Activated CD4-positive, alpha-beta T cell treated with anti-CD3 and anti-CD28 coated beads, Interleukin-2, amount 10 ng/mL, durations not matched to agents 7 days and 5 days (primary cell): ENCODE results near the gene ATXN1. TPM values are rescaled to one million over a fixed set of nuclear protein-coding genes. Genes with fewer than 3 reads are reported as not detected.
"Not testable (repeated sequence)": the region's sequence is repeated elsewhere in the genome, so short reads cannot be mapped to it uniquely, and the experiment has no call there.

ENCODE experiments used
- CTCF ChIA-PET: fragments of 350-600 bp; sonication (Branson Sonifier 250); formaldehyde crosslinking; loops from one replicate; lab custom pipeline; 2021; ENCODE audit warnings: antibody characterized with exemption; lab: Charles Lee
- POLR2A ChIA-PET: fragments of 350-600 bp; sonication (Branson Sonifier 250); formaldehyde crosslinking; loops from one replicate; lab custom pipeline; 2021; ENCODE audit warnings: antibody characterized with exemption; lab: Charles Lee
- DNase-seq: peaks from one replicate; pipeline ENCODE4 v3.0.0-alpha.2; 2020
- H3K27ac Mint-ChIP-seq: one replicate; pipeline ENCODE4 v1.8.0; 2021; ENCODE audit warnings: mild to moderate bottlenecking, moderate library complexity, mixed read lengths
- H3K27me3 Mint-ChIP-seq: one replicate; pipeline ENCODE4 v1.8.0; 2021; ENCODE audit warnings: mixed read lengths
- H3K36me3 Mint-ChIP-seq: one replicate; pipeline ENCODE4 v1.8.0; 2021; ENCODE audit warnings: low read depth, mixed read lengths
- H3K4me1 Mint-ChIP-seq: one replicate; pipeline ENCODE4 v1.8.0; 2021; ENCODE audit warnings: mixed read lengths
- H3K4me3 Mint-ChIP-seq: one replicate; pipeline ENCODE4 v1.8.0; 2021; ENCODE audit warnings: mild to moderate bottlenecking, moderate library complexity, mixed read lengths
- H3K9me3 Mint-ChIP-seq: one replicate; pipeline ENCODE4 v1.8.0; 2021; ENCODE audit warnings: mixed read lengths
- total RNA-seq, 2 experiments: library from RNA; stranded (reverse); gene quantifications; one replicate each; pipeline ENCODE4 v1.2.3, GENCODE V29; 2021

The ATXN1 gene
- total RNA-seq, 2 experiments from 2014 or later, result 36.0 to 40.4 TPM

GRCh38 chr6:16625291-16626265 is 135.7 kb downstream of the ATXN1 start:
- DNase-seq, result no peak
- peaks cover 8% of the 10 kb centered on the region for H3K9me3 Mint-ChIP-seq
- CTCF ChIA-PET, result interaction anchor here (0.5 kb wide), 1 partner anchor 137 kb away, joined by 4 read pairs; no protein-coding TSS in a partner anchor
- no peaks in the 10 kb centered on the region for H3K27me3 Mint-ChIP-seq
- POLR2A ChIA-PET, result no interaction called here
- H3K4me1 Mint-ChIP-seq, result peaks cover 8% of the 10 kb centered on the region
- H3K4me3 Mint-ChIP-seq, result no peak overlapping the region
- H3K27ac Mint-ChIP-seq, result no peak overlapping the region
- peaks cover 26% of the 10 kb centered on the region for H3K36me3 Mint-ChIP-seq

GRCh38 chr6:16624636-16625290 is 136.5 kb downstream of the ATXN1 start:
- ChIA-PET POLR2A (no interaction called here), CTCF (no interaction called here)
- Mint-ChIP-seq H3K4me3 (no peak overlapping the region), H3K36me3 (peaks cover 19% of the 10 kb centered on the region), H3K9me3 (peaks cover 4% of the 10 kb centered on the region), H3K27ac (no peak overlapping the region), H3K4me1 (peaks cover 14% of the 10 kb centered on the region), H3K27me3 (no peaks in the 10 kb centered on the region)
- DNase-seq, result no peak

- CTCF ChIA-PET, result interaction anchor here (0.7 kb wide), 1 partner anchor 123 kb away, joined by 3 read pairs; no protein-coding TSS in a partner anchor
- DNase-seq, result no peak
- H3K4me3 Mint-ChIP-seq, result no peak overlapping the region
- POLR2A ChIA-PET, result no interaction called here
- peaks cover 17% of the 10 kb centered on the region for H3K4me1 Mint-ChIP-seq
- H3K27ac Mint-ChIP-seq, result no peak overlapping the region
- peaks cover 4% of the 10 kb centered on the region for H3K9me3 Mint-ChIP-seq
- H3K27me3 Mint-ChIP-seq, result no peaks in the 10 kb centered on the region
- H3K36me3 Mint-ChIP-seq, result peaks cover 17% of the 10 kb centered on the region
These were observed 137.5 kb downstream of the ATXN1 start for GRCh38 chr6:16623731-16624130.

GRCh38 chr6:16623029-16623653 is 138.1 kb downstream of the ATXN1 start:
- CTCF ChIA-PET, result interaction anchor here (1.4 kb wide), 1 partner anchor 30 kb away, joined by 3 read pairs; no protein-coding TSS in a partner anchor
- Mint-ChIP-seq H3K9me3 (peaks cover 4% of the 10 kb centered on the region), H3K4me1 (peaks cover 18% of the 10 kb centered on the region), H3K27ac (no peak overlapping the region), H3K36me3 (peaks cover 11% of the 10 kb centered on the region), H3K4me3 (no peak overlapping the region), H3K27me3 (no peaks in the 10 kb centered on the region)
- POLR2A ChIA-PET, result no interaction called here
- DNase-seq, result no peak

- Mint-ChIP-seq H3K4me3 (no peak overlapping the region), H3K4me1 (peaks cover 21% of the 10 kb centered on the region), H3K27me3 (no peaks in the 10 kb centered on the region), H3K27ac (no peak overlapping the region), H3K36me3 (peaks cover 7% of the 10 kb centered on the region), H3K9me3 (peaks cover 4% of the 10 kb centered on the region)
- POLR2A ChIA-PET, result no interaction called here
- DNase-seq, result no peak
- CTCF ChIA-PET, result interaction anchor here (1.4 kb wide), 1 partner anchor 31 kb away, joined by 3 read pairs; no protein-coding TSS in a partner anchor
These were observed 139.1 kb downstream of the ATXN1 start for GRCh38 chr6:16622193-16622592.

- peaks cover 4% of the 10 kb centered on the region for H3K9me3 Mint-ChIP-seq
- H3K27me3 Mint-ChIP-seq, result no peaks in the 10 kb centered on the region
- H3K27ac Mint-ChIP-seq, result peak overlapping the region; percentile 38
- peaks cover 7% of the 10 kb centered on the region for H3K36me3 Mint-ChIP-seq
- no peak overlapping the region for H3K4me3 Mint-ChIP-seq
- POLR2A ChIA-PET, result no interaction called here
- no peak for DNase-seq
- peaks cover 21% of the 10 kb centered on the region for H3K4me1 Mint-ChIP-seq
- CTCF ChIA-PET, result no interaction called here
These were observed 140.3 kb downstream of the ATXN1 start for GRCh38 chr6:16621002-16621401.

- ChIA-PET POLR2A (no interaction called here), CTCF (interaction anchor here (0.6 kb wide), 1 partner anchor 1042 kb away, joined by 4 read pairs; no protein-coding TSS in a partner anchor)
- Mint-ChIP-seq H3K4me3 (no peak overlapping the region), H3K27me3 (no peaks in the 10 kb centered on the region), H3K36me3 (peaks cover 7% of the 10 kb centered on the region), H3K27ac (no peak overlapping the region), H3K9me3 (peaks cover 1% of the 10 kb centered on the region), H3K4me1 (peaks cover 21% of the 10 kb centered on the region)
- DNase-seq, result no peak
These were observed 141.5 kb downstream of the ATXN1 start for GRCh38 chr6:16619777-16620176.

GRCh38 chr6:16618962-16619361 is 142.3 kb downstream of the ATXN1 start:
- Mint-ChIP-seq H3K9me3 (no peaks in the 10 kb centered on the region), H3K4me1 (peaks cover 21% of the 10 kb centered on the region), H3K27me3 (no peaks in the 10 kb centered on the region), H3K4me3 (no peak overlapping the region), H3K27ac (no peak overlapping the region), H3K36me3 (peaks cover 7% of the 10 kb centered on the region)
- CTCF ChIA-PET, result no interaction called here
- no peak for DNase-seq
- POLR2A ChIA-PET, result no interaction called here

GRCh38 chr6:16615215-16615614 is 146.0 kb downstream of the ATXN1 start:
- H3K27me3 Mint-ChIP-seq, H3K9me3 Mint-ChIP-seq, H3K4me3 Mint-ChIP-seq, H3K27ac Mint-ChIP-seq, DNase-seq, H3K36me3 Mint-ChIP-seq, POLR2A ChIA-PET, CTCF ChIA-PET: not testable (repeated sequence)
- H3K4me1 Mint-ChIP-seq, result peaks cover 11% of the 10 kb centered on the region

GRCh38 chr6:16614143-16614542 is 147.1 kb downstream of the ATXN1 start:
- H3K27ac Mint-ChIP-seq, H3K36me3 Mint-ChIP-seq, H3K4me3 Mint-ChIP-seq, CTCF ChIA-PET, DNase-seq, H3K9me3 Mint-ChIP-seq, H3K4me1 Mint-ChIP-seq, H3K27me3 Mint-ChIP-seq, POLR2A ChIA-PET: not testable (repeated sequence)

- CTCF ChIA-PET, H3K4me1 Mint-ChIP-seq, DNase-seq, H3K4me3 Mint-ChIP-seq, POLR2A ChIA-PET, H3K36me3 Mint-ChIP-seq, H3K9me3 Mint-ChIP-seq, H3K27me3 Mint-ChIP-seq, H3K27ac Mint-ChIP-seq: not testable (repeated sequence)
These were observed 147.8 kb downstream of the ATXN1 start for GRCh38 chr6:16613504-16613903.

GRCh38 chr6:16608444-16608843 is 152.8 kb downstream of the ATXN1 start:
- peaks cover 1% of the 10 kb centered on the region for H3K27me3 Mint-ChIP-seq
- H3K36me3 Mint-ChIP-seq, result peaks cover 10% of the 10 kb centered on the region
- peaks cover 6% of the 10 kb centered on the region for H3K4me1 Mint-ChIP-seq
- DNase-seq, result no peak
- ChIA-PET POLR2A (no interaction called here), CTCF (interaction anchor here (0.7 kb wide), 1 partner anchor 35 kb away, joined by 6 read pairs; no protein-coding TSS in a partner anchor)
- H3K27ac Mint-ChIP-seq, result no peak overlapping the region
- no peak overlapping the region for H3K4me3 Mint-ChIP-seq
- H3K9me3 Mint-ChIP-seq, result no peaks in the 10 kb centered on the region
